Activated CD4-positive, alpha-beta T cell treated with anti-CD3 and anti-CD28 coated beads, Interleukin-2, amount 10 ng/mL, durations not matched to agents 7 days and 5 days (primary cell): ENCODE data around the gene NCF4. TPM values are rescaled to one million over a fixed set of nuclear protein-coding genes. Genes with fewer than 3 reads are reported as not detected.

Experiments used
- CTCF ChIA-PET: fragments of 350-600 bp; sonication (Branson Sonifier 250); formaldehyde crosslinking; loops from one replicate; lab custom pipeline; 2021; ENCODE audit warnings: antibody characterized with exemption; lab: Charles Lee
- POLR2A ChIA-PET: fragments of 350-600 bp; sonication (Branson Sonifier 250); formaldehyde crosslinking; loops from one replicate; lab custom pipeline; 2021; ENCODE audit warnings: antibody characterized with exemption; lab: Charles Lee
- DNase-seq: peaks from one replicate; pipeline ENCODE4 v3.0.0-alpha.2; 2020
- H3K27ac Mint-ChIP-seq: one replicate; pipeline ENCODE4 v1.8.0; 2021; ENCODE audit warnings: mild to moderate bottlenecking, moderate library complexity, mixed read lengths
- H3K27me3 Mint-ChIP-seq: one replicate; pipeline ENCODE4 v1.8.0; 2021; ENCODE audit warnings: mixed read lengths
- H3K36me3 Mint-ChIP-seq: one replicate; pipeline ENCODE4 v1.8.0; 2021; ENCODE audit warnings: low read depth, mixed read lengths
- H3K4me1 Mint-ChIP-seq: one replicate; pipeline ENCODE4 v1.8.0; 2021; ENCODE audit warnings: mixed read lengths
- H3K4me3 Mint-ChIP-seq: one replicate; pipeline ENCODE4 v1.8.0; 2021; ENCODE audit warnings: mild to moderate bottlenecking, moderate library complexity, mixed read lengths
- H3K9me3 Mint-ChIP-seq: one replicate; pipeline ENCODE4 v1.8.0; 2021; ENCODE audit warnings: mixed read lengths
- total RNA-seq, 2 experiments: library from RNA; stranded (reverse); gene quantifications; one replicate each; pipeline ENCODE4 v1.2.3, GENCODE V29; 2021

NCF4 gene
- total RNA-seq, 2 experiments from 2014 or later = 22.7 to 23.3 TPM

DNA sequence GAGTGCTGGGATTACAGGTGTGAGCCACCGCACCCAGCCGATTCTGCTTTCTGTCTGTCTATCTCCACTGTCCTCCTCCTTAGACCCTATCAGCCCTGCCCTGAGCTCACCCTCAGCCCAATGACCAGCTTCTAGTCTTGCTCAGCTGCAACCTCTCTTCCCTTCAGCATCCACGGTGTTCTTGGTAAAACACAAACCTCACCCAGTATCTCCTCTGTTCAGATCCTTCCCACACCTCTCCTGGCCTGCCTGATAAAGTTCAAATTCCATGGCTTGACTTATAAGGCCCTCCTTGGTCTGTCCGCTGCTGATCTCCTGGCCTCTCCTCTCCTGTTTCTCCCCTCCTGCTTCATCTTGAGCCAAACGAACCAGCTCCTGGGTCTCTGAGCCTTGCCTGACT is 14.5 kb upstream of the NCF4 start:
- ChIA-PET CTCF (interaction anchor here (0.6 to 2.0 kb wide), 2 partner anchors 10 to 83 kb away, joined by 3 to 10 read pairs; no protein-coding TSS in a partner anchor), POLR2A (no interaction called here)
- Mint-ChIP-seq H3K36me3 (no peaks in the 10 kb centered on the region), H3K4me3 (no peak overlapping the region), H3K4me1 (no peaks in the 10 kb centered on the region), H3K27ac (no peak overlapping the region), H3K27me3 (peaks cover 35% of the 10 kb centered on the region), H3K9me3 (no peaks in the 10 kb centered on the region)
- no peak for DNase-seq

DNA sequence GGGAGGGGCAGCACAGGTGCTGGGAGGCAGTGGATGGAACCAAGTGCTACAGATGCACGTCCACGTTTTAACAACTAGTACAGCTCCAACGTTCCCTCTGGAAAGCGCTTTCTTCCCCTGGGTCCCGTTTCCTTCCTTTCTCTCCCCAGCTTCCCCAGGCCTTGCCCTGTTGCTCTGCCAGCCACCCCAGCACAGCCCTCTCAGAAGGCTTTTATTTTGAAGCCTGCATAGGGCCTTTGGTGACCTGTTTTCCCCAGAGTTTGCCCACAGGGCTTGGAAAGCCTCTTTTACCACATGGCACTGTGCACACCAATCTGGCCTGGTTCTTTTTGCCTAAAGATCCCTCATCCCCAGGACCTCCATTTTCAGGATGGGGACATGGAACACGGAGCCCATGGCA is 13.9 kb upstream of the NCF4 start:
- ChIA-PET CTCF (interaction anchor here (1.1 to 2.0 kb wide), 2 partner anchors 10 to 130 kb away, joined by 3 to 10 read pairs; no protein-coding TSS in a partner anchor), POLR2A (no interaction called here)
- no peak for DNase-seq
- no peak overlapping the region for H3K27ac Mint-ChIP-seq
- H3K4me1 Mint-ChIP-seq = no peaks in the 10 kb centered on the region
- H3K9me3 Mint-ChIP-seq = no peaks in the 10 kb centered on the region
- H3K27me3 Mint-ChIP-seq = peaks cover 29% of the 10 kb centered on the region
- H3K36me3 Mint-ChIP-seq = no peaks in the 10 kb centered on the region
- H3K4me3 Mint-ChIP-seq = no peak overlapping the region

DNA sequence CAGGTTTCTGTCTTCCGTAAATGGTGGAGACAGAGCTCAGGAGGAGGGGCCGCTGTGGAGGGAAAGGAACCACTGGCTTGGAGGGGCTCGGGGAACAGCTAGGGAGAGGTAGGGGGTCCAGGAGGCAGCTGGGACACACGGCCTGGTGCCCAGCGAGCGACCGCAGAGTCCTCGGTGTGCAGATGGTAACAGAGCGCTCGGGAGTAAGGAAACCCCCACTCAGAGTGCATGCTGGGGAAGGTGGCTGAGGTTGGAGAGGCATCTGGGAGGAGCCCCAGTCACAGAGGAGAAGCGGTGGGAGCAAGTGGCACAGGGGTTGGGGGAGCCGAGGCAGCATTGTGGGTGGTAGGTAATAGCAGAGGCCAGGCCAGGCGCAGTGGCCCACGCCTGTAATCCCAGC is 10.8 kb upstream of the NCF4 start:
- Mint-ChIP-seq H3K4me3 (no peak overlapping the region), H3K27me3 (peaks cover 10% of the 10 kb centered on the region), H3K4me1 (peaks cover 19% of the 10 kb centered on the region), H3K9me3 (no peaks in the 10 kb centered on the region), H3K36me3 (peaks cover 3% of the 10 kb centered on the region), H3K27ac (no peak overlapping the region)
- CTCF ChIA-PET = no interaction called here
- POLR2A ChIA-PET = no interaction called here
- DNase-seq = no peak

DNA sequence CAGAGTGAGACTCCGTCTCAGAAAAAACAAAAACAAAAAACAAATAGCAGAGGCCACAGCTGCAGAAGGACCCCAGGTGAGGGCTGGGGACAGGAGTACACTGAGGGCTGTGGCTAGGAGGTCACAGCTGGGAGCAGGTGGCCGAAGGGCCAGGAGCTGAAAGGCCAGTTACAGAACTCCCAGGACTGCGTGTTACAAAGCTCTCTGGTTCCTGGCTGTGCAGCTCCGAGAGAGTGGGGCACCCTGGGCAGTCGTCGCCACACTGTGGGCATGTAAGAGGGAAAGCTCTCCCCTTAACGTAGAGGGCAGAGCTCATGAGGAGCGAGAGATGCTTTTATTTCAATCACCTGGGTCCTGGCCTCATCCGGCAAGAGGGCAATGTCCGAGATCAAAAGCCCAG is 10.1 kb upstream of the NCF4 start:
- Mint-ChIP-seq H3K27me3 (peaks cover 5% of the 10 kb centered on the region), H3K27ac (no peak overlapping the region), H3K4me1 (peaks cover 19% of the 10 kb centered on the region), H3K4me3 (no peak overlapping the region), H3K9me3 (no peaks in the 10 kb centered on the region), H3K36me3 (peaks cover 3% of the 10 kb centered on the region)
- CTCF ChIA-PET = interaction anchor here (1.3 kb wide), 1 partner anchor 9 kb away, joined by 4 read pairs; no protein-coding TSS in a partner anchor
- POLR2A ChIA-PET = no interaction called here
- no peak for DNase-seq

DNA sequence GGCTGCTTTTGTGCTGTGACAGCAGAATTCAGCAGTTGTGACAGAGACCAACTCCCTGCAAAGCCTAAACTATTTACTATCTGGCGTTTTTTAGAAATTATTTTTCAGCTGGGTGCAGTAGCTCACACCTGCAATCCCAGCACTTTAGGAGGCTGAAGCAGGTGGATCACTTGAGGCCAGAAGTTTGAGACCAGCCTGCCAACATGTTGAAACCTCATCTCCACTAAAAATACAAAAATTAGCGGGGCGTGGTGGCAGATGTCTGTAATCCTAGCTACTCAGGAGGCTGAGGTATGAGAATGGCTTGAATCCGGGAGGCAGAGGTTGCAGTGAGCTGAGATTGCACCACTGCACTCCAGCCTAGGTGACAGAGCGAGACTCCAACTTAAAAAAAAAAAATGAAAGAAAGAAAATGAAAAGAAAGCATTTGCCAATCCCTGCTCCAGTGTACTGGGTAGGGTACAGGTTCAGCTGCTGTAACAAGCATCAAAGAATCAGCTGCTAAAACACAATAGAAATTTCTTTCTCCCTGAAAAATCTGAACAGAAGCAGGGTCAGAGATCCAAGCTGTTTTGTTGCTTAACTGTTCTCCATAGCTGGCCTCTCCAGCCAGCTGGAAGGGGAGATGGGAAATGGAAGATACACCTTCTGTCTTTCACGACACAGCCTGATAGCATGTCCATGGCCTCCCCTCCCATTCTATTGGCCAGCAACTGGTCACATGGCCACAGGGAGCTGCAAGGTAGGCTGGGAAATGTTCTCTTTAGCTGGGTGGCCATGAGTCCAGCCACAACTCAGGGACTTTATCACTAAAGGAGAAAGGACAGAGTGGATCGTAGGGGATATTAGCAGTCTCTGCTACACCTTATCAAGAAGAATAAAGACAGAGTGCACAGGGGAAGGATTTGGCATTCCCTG is 8.5 kb upstream of the NCF4 start:
- H3K36me3 Mint-ChIP-seq = peaks cover 3% of the 10 kb centered on the region
- no peak overlapping the region for H3K4me3 Mint-ChIP-seq
- H3K4me1 Mint-ChIP-seq = peaks cover 24% of the 10 kb centered on the region
- peak overlapping the region; percentile 91 for H3K27ac Mint-ChIP-seq
- ChIA-PET POLR2A (no interaction called here), CTCF (interaction anchor here (0.7 to 2.7 kb wide), 11 partner anchors 8 to 1428 kb away, joined by 3 to 17 read pairs (median 6); no protein-coding TSS in a partner anchor)
- no peaks in the 10 kb centered on the region for H3K9me3 Mint-ChIP-seq
- H3K27me3 Mint-ChIP-seq = peaks cover 6% of the 10 kb centered on the region
- no peak for DNase-seq

DNA sequence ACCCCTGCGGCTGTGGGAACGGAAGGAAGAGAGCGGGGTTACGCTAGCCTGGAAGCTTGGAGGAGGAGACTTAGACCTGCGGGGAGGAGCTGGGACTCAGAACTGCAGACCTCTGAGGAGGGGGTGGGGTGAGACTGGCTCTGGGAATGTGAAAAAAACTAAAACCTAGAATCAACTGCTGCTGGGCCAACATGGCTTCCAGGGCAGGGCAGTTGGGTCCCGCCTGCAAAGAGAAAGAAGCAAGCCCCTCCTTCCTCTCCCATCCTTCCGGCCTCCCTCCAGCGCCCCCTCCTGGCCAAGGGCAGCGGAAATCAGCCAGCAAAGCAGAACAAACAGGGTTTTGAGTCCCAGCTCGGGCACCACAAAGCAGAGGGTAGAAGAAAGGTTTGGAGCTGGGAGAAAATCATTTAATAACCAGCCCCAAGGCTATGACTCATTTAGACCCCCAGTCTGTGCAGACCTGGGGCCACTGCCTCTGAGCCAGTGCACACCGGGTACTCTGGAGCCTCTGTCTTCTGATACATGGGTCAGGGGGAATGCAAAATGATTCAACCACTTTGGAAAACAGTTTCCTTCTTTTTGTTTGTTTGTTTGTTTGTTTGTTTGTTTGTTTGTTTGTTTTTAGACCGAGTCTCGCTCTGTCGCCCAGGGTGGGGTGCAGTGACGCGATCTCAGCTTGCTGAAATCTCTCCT is 7.3 kb upstream of the NCF4 start:
- Mint-ChIP-seq H3K9me3 (no peaks in the 10 kb centered on the region), H3K4me3 (peak overlapping the region; percentile 50), H3K27ac (peak overlapping the region; percentile 91), H3K36me3 (peaks cover 3% of the 10 kb centered on the region), H3K4me1 (peaks cover 24% of the 10 kb centered on the region), H3K27me3 (peaks cover 10% of the 10 kb centered on the region)
- peak; percentile 91 for DNase-seq
- POLR2A ChIA-PET = interaction anchor here (0.6 kb wide), 1 partner anchor 122 kb away, joined by 3 read pairs; no protein-coding TSS in a partner anchor
- CTCF ChIA-PET = interaction anchor here (0.6 to 2.7 kb wide), 17 partner anchors 8 to 165 kb away, joined by 3 to 17 read pairs (median 6); partner anchors contain the start of gene IFT27

DNA sequence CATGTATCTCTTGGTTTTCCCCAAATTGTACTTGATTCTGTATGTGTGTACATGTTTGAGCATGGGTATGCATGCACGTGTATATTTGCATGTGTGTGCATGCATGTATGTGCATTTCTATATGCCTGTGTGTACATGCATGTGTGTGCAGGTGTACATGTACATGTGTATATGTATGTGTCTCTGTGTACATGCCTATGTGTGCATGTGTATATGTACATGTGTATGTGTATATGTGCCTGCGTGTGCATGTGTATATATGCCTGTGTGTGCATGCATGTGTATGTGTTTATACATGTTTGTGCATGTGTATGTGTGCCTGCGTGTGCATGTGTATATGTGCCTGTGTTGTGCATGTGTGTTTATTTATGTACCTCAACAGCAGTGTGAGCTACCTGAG is 5.3 kb upstream of the NCF4 start:
- ChIA-PET POLR2A (no interaction called here), CTCF (interaction anchor here (0.8 to 4.4 kb wide), 29 partner anchors 9 to 325 kb away, joined by 3 to 25 read pairs (median 5); partner anchors contain the start of genes IFT27, IL2RB and KCTD17)
- peaks cover 10% of the 10 kb centered on the region for H3K27me3 Mint-ChIP-seq
- peaks cover 40% of the 10 kb centered on the region for H3K4me1 Mint-ChIP-seq
- H3K27ac Mint-ChIP-seq = no peak overlapping the region
- H3K36me3 Mint-ChIP-seq = peaks cover 3% of the 10 kb centered on the region
- no peak for DNase-seq
- H3K9me3 Mint-ChIP-seq = no peaks in the 10 kb centered on the region
- H3K4me3 Mint-ChIP-seq = no peak overlapping the region

DNA sequence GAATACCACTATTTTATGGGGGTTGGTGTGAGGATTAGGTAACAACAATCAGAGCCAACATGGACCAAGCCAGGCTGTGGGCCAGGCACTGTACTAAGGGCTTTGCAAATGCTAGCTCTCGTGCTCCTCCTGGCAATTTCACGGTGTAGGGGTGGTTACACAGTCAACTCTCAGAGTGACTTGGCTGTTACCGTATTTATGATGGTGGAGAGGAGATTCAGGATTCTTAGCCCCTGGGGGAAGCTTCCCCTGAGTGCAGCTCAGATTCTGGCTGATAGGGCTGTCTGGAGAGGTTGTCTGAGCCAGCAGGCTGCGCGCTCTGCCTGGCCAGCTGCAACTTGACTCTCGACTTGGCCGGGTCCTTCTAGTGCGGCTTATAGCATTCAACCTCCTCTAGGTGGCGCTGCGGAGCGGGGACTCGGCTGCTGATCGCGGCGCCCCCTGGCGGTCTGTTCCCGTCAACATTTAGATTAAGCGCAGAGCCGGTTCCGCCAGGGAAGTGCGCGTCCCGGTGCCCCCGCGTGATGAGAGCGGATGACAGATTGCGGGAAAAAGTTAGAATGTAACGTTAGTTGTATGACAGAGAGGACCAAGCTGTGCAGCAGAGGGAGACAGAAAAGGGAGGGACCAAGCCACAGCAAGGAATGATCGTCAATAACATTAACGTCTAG is 4.5 kb upstream of the NCF4 start:
- peak; percentile 94 for DNase-seq
- POLR2A ChIA-PET = no interaction called here
- Mint-ChIP-seq H3K9me3 (no peaks in the 10 kb centered on the region), H3K27ac (peak overlapping the region; percentile 57), H3K27me3 (peaks cover 8% of the 10 kb centered on the region), H3K4me3 (no peak overlapping the region), H3K4me1 (peaks cover 48% of the 10 kb centered on the region), H3K36me3 (peaks cover 5% of the 10 kb centered on the region)
- CTCF ChIA-PET = interaction anchor here (0.5 to 4.4 kb wide), 62 partner anchors 9 to 649 kb away, joined by 3 to 47 read pairs (median 4); partner anchors contain the start of genes CSF2RB, IFT27, IL2RB and KCTD17

DNA sequence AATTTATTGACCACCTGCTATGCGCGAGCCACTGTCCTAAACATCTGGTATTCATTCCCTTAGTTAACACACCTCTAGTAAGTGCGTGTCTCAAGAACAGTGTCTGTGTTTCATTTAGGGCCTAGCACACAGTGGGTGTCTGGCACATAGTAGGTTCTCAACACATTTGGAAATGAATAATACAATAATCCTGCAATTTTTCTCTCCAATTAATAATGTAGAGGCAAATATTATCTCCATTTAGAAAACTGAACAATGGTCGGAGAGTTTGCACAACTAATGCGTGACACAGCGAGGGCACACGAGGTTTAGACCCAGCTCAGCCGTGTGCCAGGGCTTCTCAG is 4.0 kb upstream of the NCF4 start:
- Mint-ChIP-seq H3K9me3 (no peaks in the 10 kb centered on the region), H3K36me3 (peaks cover 5% of the 10 kb centered on the region), H3K27me3 (peaks cover 7% of the 10 kb centered on the region), H3K4me3 (no peak overlapping the region), H3K27ac (no peak overlapping the region), H3K4me1 (peaks cover 53% of the 10 kb centered on the region)
- ChIA-PET POLR2A (no interaction called here), CTCF (interaction anchor here (0.7 to 4.4 kb wide), 36 partner anchors 10 to 335 kb away, joined by 3 to 47 read pairs (median 6); partner anchors contain the start of genes CSF2RB, IL2RB and KCTD17)
- no peak for DNase-seq

DNA sequence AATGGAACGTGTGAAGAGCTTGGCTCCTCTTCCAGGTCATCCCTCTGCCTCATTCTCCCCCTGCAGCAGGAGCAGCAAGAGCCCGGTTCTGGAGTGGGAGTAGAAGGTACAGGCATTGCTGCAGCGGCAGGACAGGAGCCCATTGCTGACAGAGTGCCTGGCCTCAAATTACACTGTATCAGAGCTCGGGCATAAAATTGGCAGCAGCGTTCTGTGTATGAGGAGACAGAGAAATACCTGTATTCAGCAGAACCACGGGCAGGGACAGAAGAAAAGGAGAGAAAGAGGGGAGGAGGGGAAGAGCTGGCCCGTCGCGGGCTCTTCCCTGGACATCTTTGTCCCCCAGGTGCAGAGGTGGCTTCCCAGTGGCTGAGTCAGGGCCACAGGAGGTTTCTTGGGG is 2.6 kb upstream of the NCF4 start:
- Mint-ChIP-seq H3K36me3 (peaks cover 3% of the 10 kb centered on the region), H3K27ac (no peak overlapping the region), H3K4me3 (no peak overlapping the region), H3K27me3 (peaks cover 7% of the 10 kb centered on the region), H3K4me1 (peaks cover 55% of the 10 kb centered on the region), H3K9me3 (no peaks in the 10 kb centered on the region)
- ChIA-PET POLR2A (no interaction called here), CTCF (interaction anchor here (1.1 to 4.4 kb wide), 6 partner anchors 9 to 119 kb away, joined by 3 to 47 read pairs (median 20); partner anchors contain the start of gene IFT27)
- DNase-seq = no peak

DNA sequence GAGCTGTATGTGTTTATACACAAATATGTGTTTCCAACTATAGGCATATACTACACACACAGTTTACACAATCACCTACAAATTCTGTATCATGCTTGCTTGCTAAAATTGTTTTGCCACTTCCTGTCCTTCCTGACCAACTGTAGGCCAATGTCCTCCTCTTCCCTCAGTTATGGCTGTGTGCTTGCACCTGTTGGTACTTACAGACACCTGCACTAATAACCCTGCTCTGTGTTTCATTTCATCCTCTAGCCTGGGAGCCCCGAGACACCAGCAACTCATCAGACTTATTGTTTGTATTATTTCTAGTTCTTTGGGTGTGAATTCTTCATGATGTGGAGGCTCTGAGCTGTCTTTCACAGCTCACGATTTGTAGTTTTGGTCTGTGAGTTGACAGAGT is 1.8 kb upstream of the NCF4 start:
- H3K27me3 Mint-ChIP-seq = peaks cover 7% of the 10 kb centered on the region
- peaks cover 5% of the 10 kb centered on the region for H3K36me3 Mint-ChIP-seq
- ChIA-PET CTCF (interaction anchor here (0.5 to 4.4 kb wide), 7 partner anchors 12 to 119 kb away, joined by 3 to 25 read pairs (median 5); partner anchors contain the start of gene IFT27), POLR2A (no interaction called here)
- H3K27ac Mint-ChIP-seq = no peak overlapping the region
- peaks cover 47% of the 10 kb centered on the region for H3K4me1 Mint-ChIP-seq
- DNase-seq = no peak
- H3K9me3 Mint-ChIP-seq = no peaks in the 10 kb centered on the region
- no peak overlapping the region for H3K4me3 Mint-ChIP-seq

DNA sequence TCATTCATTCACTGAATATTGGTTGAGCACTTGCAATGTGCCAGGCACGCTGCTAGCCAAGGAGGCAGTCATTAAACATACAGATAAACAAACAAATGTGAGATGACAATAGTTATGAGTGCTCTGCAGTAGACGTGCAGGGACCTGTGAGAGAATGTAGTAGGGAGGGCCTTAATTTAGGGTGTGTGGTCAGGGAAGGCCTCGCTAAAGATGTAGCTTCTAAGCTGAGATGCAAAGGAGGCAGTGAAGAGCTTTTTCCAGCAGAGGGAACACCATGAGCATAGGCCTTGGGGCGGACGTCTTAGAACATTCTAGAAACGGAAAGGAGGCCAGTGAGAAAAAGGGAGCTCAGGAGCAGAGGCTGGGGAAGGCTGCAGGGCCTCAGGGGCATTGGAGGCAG is 789 bp upstream of the NCF4 start:
- DNase-seq = no peak
- ChIA-PET CTCF (interaction anchor here (0.8 to 2.6 kb wide), 8 partner anchors 9 to 340 kb away, joined by 3 to 10 read pairs (median 5); no protein-coding TSS in a partner anchor), POLR2A (no interaction called here)
- Mint-ChIP-seq H3K4me3 (peak overlapping the region; percentile 15), H3K4me1 (peaks cover 41% of the 10 kb centered on the region), H3K27ac (peak overlapping the region; percentile 96), H3K9me3 (no peaks in the 10 kb centered on the region), H3K36me3 (peaks cover 7% of the 10 kb centered on the region), H3K27me3 (peaks cover 7% of the 10 kb centered on the region)
